C4-2B (cell line): ENCODE results near the gene FGF12.

ENCODE experiments used
- H3K27ac ChIP-seq: fragments of 450-650 bp; 2 replicates; pipeline ENCODE4 v1.5.1; 2017
- ZFX ChIP-seq: fragments of 450-650 bp; IDR thresholded peaks from 2 replicates; pipeline ENCODE4 v1.6.1; 2017
- TF ChIP-seq, protein P1 (sequence below): fragments of 450-650 bp; conservative IDR thresholded peaks from 2 replicates; pipeline ENCODE4 v1.5.1; 2017; ENCODE audit warnings: mild to moderate bottlenecking

Gene FGF12

DNA sequence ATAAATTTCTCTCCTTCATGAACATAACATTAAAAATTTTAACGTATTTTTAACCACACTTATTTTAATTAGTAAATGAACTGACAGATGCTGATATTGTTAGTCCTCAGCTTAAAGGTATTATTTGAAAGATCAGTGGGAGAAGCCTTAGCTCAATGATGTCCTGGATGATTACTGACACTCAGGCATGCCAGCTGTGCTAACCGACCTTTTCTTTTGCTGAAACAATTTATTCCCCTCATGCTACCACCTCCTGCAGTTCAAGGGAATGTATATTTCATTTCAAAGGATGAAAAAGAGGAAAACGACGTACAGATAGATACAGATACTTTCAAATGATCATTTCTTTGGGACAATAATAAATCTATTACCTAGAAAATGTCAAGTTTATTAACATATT lies 620.8 kb downstream of the FGF12 start:
- TF ChIP-seq, protein P1, sequence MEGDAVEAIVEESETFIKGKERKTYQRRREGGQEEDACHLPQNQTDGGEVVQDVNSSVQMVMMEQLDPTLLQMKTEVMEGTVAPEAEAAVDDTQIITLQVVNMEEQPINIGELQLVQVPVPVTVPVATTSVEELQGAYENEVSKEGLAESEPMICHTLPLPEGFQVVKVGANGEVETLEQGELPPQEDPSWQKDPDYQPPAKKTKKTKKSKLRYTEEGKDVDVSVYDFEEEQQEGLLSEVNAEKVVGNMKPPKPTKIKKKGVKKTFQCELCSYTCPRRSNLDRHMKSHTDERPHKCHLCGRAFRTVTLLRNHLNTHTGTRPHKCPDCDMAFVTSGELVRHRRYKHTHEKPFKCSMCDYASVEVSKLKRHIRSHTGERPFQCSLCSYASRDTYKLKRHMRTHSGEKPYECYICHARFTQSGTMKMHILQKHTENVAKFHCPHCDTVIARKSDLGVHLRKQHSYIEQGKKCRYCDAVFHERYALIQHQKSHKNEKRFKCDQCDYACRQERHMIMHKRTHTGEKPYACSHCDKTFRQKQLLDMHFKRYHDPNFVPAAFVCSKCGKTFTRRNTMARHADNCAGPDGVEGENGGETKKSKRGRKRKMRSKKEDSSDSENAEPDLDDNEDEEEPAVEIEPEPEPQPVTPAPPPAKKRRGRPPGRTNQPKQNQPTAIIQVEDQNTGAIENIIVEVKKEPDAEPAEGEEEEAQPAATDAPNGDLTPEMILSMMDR = no peak
- no peak for TF ChIP-seq ZFX

DNA sequence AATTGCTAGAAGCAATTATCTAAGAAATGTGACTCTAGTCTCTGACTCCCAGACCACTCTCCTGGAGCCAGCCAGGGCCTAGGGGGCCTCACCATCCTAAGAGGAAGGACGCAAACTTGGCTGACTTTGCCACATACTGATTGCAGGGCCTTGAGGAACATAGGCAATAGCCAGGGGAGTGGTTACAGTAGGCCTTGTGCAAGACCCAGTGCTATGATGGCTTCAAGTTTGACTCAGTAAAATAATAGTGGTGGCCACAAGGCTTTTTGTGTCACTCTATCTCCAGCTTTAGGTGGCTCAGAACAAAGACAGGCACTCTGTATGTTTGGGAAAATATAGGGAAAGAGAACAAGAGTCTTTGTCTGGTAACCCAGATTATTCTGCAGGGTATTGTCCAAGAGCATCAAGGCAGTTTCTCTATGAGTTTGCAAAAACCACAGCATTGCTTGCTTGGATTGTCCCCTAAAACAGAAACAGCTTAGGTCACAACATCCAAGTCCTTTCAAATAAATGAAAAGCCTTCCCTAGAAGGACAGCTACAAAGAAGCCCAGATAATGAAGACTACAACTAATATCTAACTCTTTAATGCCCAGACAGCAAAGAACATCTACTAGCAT lies 634.8 kb downstream of the FGF12 start:
- TF ChIP-seq, protein P1 = no peak
- TF ChIP-seq ZFX = no peak
- H3K27ac ChIP-seq = no peak overlapping the region

More for the DNA sequence above, 620.8 kb downstream of the FGF12 start:
- no peak overlapping the region for H3K27ac ChIP-seq

DNA sequence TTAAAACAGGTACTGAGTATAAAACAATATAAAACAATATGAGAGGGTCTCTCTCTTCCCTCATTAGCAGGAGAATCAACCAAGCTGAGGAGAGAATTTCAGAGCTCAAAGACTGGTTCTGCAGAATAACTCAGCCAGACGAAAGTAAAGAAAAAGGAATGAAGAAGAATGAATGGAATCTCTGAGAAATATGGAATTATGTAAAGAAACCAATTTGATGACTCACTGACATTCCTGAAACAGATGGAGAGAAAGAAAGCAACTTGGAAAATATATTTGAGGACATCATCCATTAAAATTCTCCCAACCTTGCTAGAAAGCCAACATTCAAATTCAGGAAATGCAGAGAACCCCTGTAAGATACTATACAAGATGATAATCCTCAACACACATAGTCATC lies 635.5 kb downstream of the FGF12 start:
- TF ChIP-seq, protein P1 = no peak
- TF ChIP-seq ZFX = no peak
- no peak overlapping the region for H3K27ac ChIP-seq

DNA sequence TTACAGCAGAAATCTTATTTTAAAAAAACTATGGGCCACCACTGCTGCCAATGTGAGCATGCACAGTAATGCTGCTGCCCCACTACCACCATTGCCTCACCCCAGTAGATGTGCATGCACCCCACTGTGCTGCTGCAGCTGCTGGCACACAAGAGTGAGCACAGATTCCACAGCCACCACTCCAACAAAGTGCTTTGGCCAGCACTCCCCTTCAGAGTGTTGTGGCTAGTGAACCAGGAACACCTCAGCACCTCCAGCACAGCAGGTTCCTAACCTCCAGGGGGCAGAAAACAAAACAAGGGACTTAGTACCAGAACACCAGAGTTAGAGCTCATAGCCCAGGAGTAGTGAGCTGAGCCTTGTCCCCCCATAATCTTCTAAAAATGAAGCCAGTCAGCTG lies 636.8 kb downstream of the FGF12 start:
- TF ChIP-seq, protein P1 = peak; percentile 37
- no peak for TF ChIP-seq ZFX
- no peak overlapping the region for H3K27ac ChIP-seq
